ENCODE results near the gene ITGA11.

Gene ITGA11

DNA sequence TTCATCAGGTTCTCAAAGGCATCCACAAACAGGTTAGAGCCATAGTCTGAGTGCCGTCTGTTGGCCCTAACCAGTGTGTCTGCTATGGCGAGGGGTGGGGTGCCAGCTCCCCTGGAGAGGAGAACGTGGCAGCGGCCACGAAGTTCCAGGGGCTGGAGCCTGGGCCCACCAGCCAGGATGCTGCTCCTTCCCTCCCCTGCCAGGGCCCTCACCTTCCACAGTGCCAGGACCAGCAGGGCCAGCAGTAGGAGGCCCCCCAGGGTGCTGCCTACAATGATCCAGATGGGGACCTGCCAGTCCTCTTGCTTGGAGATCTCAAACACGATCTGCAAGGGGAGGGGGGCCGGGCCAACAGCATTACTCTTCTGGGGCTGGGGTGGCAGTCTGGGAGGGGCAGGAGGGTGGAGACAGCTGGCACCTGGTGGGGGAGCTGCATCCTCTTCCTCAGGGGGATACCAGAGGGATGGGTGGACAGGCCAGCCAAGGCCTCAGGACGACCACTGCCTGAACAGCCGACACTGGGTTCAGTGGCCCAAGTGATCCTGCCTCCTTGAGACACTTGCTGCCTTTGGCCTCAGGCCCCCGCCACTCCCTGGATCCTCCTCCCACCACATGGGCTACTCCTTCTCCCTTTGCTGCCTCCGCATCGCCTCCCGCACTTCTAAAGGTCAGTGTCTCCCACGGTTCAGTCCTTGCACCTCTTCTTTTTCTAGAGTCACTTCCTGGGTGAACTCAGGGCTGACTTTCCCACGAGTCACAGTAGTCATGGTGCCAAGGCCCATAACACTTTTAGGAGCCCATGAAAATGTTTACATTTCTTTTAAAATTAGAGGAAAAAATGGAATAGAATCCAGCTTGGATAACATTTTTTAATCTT is 128.2 kb downstream of the ITGA11 start:
- DNase-seq, result no peak

DNA sequence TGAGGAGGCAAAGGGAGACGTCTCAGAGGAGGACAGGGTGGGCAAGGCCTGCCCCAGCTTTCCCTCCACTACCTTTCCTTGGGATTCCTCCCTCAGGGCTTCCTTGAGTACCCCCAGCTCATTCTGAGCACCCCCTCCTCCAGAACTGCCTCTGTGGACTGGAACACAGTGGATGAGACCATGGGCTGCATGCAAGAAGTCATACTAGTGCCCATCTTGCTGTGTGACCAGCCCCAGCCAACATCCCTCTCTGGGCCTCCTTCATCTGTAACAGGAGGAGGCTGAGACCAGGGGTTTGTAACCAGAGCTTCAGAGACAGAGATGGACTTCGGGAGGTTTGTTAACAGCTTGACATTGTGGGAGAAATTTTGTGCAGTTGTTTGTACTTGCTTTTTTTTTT is 128.8 kb downstream of the ITGA11 start:
- no peak for DNase-seq

DNA sequence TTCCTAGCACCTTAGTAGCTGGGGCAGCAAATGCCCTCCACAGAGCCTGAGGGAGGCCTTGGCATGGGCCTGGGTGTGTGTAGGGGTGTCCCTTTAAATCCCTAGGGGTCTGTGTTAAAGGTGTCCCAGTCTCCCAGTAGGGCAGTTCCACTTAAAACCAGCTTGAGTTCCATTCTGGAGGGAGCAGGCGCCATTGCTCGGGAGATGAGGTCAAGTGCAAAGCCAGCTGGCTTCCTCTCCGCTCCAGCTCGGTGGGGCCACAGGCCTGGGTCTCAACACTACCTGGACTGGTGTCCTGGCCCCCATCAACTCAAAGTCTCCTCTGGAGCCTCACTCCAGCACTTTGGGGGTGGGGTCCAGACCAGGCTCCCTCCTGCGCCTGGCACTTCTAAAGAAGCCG is 129.2 kb downstream of the ITGA11 start:
- DNase-seq, result no peak

DNA sequence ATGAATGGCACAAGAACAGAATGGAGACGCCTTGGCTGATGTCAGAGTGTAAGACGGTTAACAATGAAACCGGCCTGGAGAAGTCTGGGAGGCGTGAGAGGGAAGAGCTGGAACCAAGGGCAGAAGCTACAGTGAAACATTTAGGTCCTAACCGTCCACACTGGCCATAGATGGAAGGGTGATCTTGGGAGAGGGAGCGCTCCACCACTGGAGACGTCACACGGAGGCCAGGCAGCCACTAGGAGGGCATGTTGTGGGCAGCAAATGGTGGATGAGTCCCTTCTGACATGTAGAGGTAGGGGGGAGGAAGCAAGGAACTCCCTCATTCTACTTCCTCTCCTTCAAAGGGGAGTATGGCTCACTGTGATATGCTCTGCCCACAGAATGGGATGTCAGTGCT is 130.7 kb downstream of the ITGA11 start:
- no peak for DNase-seq

DNA sequence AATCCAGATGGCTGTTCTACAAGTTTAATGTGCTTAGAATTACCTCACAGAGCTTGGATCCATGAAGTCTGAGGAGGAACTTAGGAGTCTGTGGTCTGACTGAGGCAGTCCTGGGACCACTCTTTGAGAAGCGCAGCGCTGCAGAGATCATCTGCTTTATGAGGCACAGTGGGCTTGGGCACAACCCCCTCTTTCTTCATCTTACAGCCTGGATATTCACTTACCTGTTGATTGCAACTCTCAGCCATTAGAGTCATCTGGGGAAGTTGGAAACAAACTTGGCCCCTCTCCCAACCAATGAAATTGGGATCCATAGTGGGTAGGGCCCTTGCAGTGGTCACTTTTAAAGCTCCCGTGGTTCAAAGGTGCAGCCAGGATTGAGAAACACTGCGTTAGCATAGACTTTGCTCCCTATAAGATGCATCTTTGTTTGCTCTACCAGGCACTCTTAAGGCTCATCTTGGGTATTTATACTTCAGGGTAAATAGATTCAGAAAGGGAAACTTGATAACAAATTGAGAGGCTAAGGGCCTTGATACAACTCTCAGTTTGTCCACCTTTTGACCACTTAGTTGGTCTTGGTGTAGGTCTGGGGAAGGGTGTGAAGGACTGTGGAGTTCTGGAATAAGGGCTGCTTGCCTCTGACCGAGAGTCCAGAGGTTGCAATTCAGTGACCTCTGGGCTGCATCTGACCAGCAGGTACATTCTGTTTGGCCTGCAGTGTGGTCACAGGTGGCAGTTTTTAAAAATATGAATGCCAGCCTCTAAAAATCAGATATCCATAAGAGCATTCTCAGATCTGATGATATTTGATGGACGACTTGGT is 131.6 kb downstream of the ITGA11 start:
- no peak for DNase-seq

DNA sequence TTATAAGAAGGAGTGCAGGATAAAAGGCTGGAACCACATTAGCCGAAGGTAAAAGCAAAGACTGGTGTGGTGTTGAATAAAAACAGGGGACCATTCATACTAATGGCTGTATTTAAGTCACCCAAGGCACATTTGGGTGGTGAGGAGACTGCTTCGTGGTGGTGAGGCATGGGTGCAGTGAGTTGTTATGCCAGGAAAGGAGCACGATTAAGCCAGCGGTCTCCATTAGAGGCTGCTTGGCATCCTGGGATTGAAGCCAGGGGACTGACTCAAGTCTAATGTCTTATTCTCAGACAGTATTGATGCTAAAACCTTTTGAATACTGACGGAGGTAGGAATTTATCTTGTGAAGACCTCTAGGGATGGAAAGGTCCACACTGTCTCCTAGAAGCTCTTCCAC is 132.5 kb downstream of the ITGA11 start:
- DNase-seq, result no peak

DNA sequence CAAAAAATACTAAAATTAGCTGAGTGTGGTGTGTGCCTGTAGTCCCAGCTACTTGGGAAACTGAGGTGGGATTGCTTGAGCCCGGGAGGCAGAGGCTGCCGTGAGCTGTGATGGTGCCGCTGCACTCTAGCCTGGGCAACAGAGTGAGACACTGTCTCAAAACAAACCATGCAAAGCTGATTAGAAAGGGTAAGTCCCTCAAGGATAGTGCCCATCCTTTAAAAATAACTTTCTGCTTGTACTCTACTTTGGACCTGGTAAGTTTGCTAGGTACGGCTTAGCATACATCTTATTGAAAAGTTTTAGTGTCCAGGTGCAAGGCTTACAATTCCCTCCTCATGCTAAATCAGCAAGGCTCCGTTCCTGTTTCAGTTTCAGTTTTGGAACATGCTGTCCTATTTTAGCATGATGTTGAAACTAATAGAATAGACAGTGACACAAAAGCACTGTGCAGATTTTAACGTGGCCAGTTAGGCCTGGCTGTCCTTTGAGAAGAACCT is 133.0 kb downstream of the ITGA11 start:
- no peak for DNase-seq

DNA sequence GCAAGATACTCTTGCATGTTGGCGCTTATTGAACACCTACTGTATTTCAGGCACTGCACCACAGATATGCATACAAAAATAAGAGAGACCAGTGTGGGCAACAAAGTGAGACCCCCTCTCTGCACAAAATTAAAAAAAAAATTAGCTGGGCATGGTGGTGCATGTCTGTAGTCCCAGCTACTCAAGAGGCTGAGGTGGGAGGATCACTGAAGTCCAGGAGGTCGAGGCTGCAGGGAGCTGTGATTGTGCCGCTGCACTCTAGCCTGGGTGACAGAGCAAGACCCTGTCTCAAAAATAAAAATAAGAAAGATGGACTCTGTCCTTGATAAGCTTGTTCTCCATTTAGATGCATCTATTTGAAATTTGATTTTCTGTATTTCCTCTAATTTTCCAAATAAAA is 133.6 kb downstream of the ITGA11 start:
- DNase-seq, result no peak

DNA sequence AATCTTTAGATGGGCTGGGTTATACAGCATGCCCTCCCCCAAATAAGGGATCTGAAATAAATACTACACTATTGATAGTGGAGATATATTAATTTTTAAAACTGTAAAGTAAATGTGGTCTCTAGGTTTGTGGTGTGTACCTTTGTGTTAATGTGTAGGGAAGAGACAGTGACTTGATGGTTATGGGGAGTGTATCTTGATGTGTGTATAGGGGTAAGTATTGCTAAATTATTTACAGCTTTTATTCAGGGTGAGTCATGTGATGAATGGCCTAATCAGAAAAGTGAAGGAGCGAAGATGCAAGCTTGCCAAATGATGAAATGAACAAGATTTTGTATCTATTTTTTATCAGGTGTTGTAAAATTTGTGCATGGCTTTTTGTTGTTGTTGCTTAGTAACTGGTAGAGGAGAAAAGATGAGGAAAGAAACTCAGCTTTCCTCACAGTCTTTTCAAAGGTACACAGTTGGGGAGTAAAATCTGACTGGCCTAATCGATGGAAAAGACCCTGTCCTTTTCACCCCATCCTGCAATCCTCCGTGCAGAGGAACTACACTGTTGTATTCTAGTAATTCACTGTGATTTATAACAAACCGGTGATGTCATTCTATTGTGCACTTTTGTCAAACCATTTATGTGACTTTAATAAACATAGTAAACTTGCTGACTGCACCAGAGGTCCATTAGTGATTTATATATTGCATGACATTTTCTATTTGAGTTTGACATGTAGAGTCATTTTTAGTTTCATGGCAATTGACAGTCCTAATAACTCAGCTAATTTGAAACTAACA is 136.8 kb downstream of the ITGA11 start:
- no peak for DNase-seq

DNA sequence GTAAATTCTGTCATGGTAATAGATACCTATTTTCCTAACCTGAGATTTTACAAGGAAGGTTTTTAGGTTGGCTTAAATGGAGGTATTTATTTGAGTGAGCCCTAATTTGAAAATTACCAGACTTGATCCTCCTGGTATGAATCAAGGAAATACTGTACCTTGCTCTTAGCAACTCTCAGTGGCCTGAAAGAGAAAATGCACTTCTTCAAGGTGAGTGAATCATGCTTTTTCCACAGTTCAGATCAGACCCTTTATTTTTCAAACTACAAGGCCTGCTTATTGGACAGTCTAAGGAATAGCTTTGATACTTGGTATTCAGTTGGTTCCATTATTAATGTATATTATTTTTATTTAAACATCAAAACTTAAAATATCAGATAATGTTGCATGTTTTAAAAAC is 139.0 kb downstream of the ITGA11 start:
- no peak for DNase-seq

DNA sequence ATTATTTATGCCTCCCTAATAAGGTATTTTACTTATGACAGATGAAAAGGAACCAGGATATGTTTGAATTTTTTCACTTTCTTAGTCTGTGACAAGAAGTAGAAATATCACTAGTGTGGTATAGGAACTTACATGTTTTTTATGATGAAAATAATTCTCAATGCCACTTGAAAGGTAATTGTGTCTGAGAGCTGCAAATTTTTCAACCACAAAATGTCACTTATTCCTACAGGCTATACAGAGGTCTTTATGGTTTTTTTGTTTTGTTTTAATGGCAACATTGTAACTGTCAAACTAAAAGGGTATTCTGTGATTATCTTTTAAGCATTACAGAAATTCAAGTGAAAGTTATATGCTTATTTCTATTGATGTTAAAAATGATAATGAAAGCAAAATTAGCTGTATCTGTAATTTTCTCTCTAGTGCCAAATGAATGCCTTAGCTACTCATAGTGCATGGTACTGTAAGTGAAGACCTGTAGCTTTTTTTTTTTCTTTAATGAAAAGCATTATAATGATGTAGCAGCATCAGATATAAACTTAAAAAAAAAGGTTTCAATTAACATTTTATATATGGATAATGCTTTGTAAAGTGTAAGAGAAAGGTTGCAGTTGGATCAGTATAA is 139.7 kb downstream of the ITGA11 start:
- no peak for DNase-seq

DNA sequence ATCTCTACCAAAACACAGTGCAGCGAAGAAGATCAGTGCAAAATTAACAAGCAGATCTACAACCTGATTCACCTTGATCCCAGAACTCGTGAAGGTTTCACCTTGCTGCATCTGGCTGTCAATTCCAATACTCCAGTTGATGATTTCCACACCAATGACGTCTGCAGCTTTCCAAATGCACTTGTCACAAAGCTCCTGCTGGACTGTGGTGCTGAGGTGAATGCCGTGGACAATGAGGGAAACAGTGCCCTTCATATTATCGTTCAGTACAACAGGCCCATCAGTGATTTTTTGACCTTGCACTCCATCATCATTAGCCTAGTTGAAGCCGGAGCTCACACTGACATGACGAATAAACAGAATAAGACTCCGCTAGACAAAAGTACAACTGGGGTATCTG is 141.2 kb downstream of the ITGA11 start:
- no peak for DNase-seq

DNA sequence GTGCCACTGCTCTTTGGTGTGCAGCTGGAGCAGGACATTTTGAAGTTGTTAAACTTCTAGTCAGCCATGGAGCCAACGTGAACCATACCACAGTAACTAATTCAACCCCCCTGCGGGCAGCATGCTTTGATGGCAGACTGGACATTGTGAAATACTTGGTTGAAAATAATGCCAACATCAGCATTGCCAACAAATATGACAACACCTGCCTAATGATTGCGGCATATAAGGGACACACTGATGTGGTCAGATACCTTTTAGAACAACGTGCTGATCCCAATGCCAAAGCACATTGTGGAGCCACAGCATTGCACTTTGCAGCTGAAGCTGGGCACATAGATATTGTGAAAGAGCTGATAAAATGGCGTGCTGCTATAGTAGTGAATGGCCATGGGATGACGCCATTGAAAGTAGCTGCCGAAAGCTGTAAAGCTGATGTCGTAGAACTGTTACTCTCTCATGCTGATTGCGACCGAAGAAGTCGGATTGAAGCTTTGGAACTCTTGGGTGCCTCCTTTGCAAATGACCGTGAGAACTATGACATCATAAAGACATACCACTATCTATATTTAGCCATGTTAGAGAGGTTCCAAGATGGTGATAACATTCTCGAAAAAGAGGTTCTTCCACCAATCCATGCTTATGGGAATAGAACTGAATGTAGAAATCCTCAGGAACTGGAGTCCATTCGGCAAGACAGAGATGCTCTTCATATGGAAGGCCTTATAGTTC is 142.2 kb downstream of the ITGA11 start:
- DNase-seq, result no peak

DNA sequence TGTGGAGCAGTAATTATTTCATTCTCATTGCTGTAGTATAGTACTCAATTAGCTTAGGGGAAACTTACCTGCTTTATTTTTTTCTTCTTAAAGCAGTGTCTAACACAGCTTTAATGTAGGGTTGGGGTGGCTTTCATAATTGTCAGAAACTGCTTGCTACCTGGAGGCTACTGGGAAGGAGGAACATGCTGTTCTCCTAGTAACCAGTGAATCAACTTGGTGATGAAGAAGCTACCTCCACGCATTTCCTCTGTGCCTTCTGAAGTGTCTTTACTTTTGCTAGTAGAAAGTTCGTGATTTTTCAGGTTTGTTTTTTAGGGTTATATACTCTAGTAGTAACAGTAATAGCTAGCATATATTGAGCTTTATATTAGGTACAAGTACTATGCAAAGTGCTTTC is 142.9 kb downstream of the ITGA11 start:
- DNase-seq, result no peak

DNA sequence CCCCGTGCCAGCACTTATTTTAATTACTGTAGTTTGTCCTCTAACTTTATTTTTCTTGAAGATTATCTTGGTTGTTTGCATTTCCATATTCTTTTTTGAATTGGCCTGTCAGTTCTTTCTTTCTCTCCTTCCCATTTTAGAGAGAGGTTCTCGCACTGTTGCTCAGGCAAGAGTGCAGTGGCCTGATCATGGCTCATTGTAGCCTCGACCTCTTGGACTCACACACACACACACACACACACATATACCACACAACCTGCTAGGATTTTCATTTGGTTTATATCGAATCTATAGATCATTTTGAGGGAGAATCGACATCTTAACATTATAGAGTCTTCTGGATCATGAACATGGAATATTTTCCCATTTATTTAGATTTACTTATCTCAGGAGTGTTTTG is 145.7 kb downstream of the ITGA11 start:
- no peak for DNase-seq

DNA sequence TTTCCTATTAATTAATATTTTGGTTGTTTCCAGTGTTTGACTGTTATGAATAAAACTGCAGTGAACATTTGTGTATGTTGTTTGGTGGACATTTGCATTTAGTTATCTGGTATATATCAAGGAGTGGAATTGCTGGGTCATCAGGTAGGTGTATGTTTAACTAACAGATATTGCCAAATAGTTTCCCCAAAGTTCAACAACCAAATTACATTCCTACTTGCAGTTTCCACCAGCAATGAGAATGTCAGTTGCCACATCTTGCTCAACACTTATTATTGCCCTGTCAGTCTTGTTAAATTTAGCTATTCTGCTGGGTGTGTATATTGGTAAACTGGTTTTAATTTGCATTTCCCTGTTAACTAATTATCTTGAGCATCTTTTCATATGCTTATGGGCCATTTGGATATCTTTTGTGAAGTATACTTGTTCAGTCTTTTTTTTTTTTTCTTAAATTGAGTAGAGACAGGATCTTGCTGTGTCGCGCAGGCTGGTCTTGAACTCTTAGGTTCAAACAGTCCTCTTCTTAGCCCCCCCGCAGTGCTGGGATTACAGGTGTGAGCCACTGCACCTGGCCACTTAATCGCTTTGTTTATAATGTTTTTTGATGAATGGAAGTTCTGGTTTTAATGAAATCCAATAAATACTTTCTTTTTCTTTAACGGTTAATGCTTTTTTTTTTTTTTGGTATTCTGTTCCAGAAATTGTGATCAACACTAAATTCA is 146.5 kb downstream of the ITGA11 start:
- no peak for DNase-seq

DNA sequence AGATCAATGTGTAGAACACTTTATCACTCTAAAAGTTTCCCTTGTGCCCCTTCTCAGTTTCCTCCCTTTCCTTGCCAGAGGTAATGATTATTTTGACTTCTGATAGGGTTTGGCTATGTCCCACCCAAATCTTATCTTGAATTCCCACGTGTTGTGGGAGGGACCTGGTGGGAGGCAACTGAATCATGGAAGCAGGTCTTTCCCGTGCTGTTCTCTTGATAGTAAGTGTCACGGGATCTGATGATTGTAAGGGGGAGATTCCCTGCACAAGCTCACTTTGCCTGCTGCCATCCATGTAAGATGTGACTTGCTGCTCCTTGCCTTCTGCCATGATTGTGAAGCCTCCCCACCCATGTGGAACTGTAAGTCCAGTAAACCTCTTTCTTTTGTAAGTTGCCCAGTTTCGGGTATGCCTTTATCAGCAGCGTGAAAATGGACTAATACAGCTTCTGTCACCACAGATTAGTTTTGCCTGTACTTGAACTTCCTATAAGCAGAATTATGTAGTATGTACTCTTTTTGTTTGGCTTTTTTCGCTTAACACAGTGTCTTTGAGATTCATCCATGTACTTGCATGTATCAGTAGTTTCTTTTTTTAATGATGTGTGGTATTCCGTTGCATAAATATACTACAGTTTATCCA is 147.2 kb downstream of the ITGA11 start:
- no peak for DNase-seq

DNA sequence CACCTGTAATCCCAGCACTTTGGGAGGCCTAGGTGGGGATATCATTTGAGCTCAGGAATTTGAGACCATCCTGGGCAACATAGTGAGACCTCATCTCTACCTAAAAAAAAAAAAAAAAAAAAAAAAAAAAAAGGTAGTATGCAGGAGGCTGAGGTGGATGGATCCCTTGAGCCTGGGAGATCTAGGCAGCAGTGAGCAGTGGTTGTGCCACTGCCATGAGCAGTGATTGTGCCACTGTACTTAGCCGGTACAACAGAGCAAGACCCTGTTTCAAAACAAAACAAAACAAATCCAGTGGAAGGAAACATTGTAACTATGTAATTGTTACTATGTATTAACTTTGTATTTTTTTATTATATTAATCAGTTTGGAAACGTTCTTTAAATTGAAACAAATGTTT is 148.6 kb downstream of the ITGA11 start:
- DNase-seq, result no peak

DNA sequence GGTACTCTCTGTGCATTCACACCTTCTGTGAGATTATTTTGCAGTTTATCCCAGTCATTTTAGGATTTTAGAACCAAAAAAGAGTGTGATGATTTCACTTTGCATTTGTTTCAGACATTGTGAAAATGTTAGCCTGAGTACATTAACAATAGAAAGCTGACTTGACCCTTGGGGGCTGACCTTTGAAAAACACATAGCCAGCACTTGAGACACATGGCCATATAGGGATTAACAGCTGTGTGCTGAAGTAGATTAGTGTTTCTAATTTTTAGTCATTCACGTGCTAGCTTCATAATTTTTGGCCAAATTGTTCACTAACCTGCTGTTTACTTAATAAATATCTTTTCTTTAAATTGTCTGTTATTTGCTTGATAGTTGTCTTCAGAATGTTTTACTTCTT is 151.0 kb downstream of the ITGA11 start:
- no peak for DNase-seq

All from NCI-H187 treated with DMSO at 0.1 percent for 48 hours (cell line).